ENCODE results near the gene INPP5F.
A peak's percentile ranks its signal among the peaks of the same experiment; 100 is the strongest.

The INPP5F gene

GRCh38 chr10:119780879-119781480 is 55.1 kb downstream of the INPP5F start:
- Histone ChIP-seq H3K4me1 (ENCODE audit: control insufficient read depth in 1 of 2, insufficient read depth in 2 of 2, low read length in 2 of 2) (peaks cover 4 to 5% of the 10 kb centered on the region in 2 experiments), H2AK5ac (ENCODE audit: low read length) (no peak overlapping the region), H3K9me3 (ENCODE audit: insufficient read depth, low read depth, low read length) (no peaks in the 10 kb centered on the region), H3K18ac (ENCODE audit: low read length) (no peak overlapping the region), H2BK12ac (ENCODE audit: low read length) (no peak overlapping the region), H3K27me3 (ENCODE audit: insufficient read depth, low read length) (no peaks in the 10 kb centered on the region), H3K4me2 (ENCODE audit: low read length) (no peak overlapping the region), H3K4ac (ENCODE audit: low read depth, low read length) (no peak overlapping the region), H4K8ac (ENCODE audit: low read depth, low read length) (no peak overlapping the region), H3K27ac (ENCODE audit: low read depth, low read length) (no peak overlapping the region), H3K14ac (ENCODE audit: low read length) (no peak overlapping the region), H2AFZ (ENCODE audit: insufficient read depth, low read length, poor library complexity) (no peak overlapping the region), H3K4me3 (ENCODE audit: low read depth, low read length) (no peak overlapping the region), H4K91ac (ENCODE audit: low read depth, low read length) (no peak overlapping the region), H4K12ac (ENCODE audit: low read depth, low read length) (no peak overlapping the region), H3K23ac (ENCODE audit: low read length) (no peak overlapping the region), H3K79me1 (ENCODE audit: low read length) (peaks cover 6% of the 10 kb centered on the region), H3K79me2 (ENCODE audit: control insufficient read depth, insufficient read depth, low read length, poor library complexity) (no peaks in the 10 kb centered on the region), H2BK120ac (ENCODE audit: insufficient read depth, low read length, poor library complexity) (no peak overlapping the region), H3K9ac (ENCODE audit: low read length) (no peak overlapping the region), H2BK5ac (ENCODE audit: low read depth, low read length, poor library complexity) (no peak overlapping the region), H3K36me3 (ENCODE audit: control insufficient read depth in 1 of 2, insufficient read depth in 2 of 2, low read length in 2 of 2) (no peaks in the 10 kb centered on the region)
- no CpG with 5 or more reads among the region's 5 CpGs for WGBS (ENCODE audit: extremely low coverage, insufficient coverage, insufficient read length)
- DNase-seq: peak; percentile 57 to 89

GRCh38 chr10:119781498-119781897 is 55.6 kb downstream of the INPP5F start:
- Histone ChIP-seq H2AFZ (ENCODE audit: insufficient read depth, low read length, poor library complexity) (no peak overlapping the region), H3K4me2 (ENCODE audit: low read length) (no peak overlapping the region), H2BK120ac (ENCODE audit: insufficient read depth, low read length, poor library complexity) (no peak overlapping the region), H2AK5ac (ENCODE audit: low read length) (no peak overlapping the region), H3K23ac (ENCODE audit: low read length) (no peak overlapping the region), H3K14ac (ENCODE audit: low read length) (no peak overlapping the region), H3K79me2 (ENCODE audit: control insufficient read depth, insufficient read depth, low read length, poor library complexity) (no peaks in the 10 kb centered on the region), H4K12ac (ENCODE audit: low read depth, low read length) (no peak overlapping the region), H3K36me3 (ENCODE audit: control insufficient read depth in 1 of 2, insufficient read depth in 2 of 2, low read length in 2 of 2) (no peaks in the 10 kb centered on the region), H3K9ac (ENCODE audit: low read length) (no peak overlapping the region), H4K91ac (ENCODE audit: low read depth, low read length) (no peak overlapping the region), H3K18ac (ENCODE audit: low read length) (no peak overlapping the region), H3K79me1 (ENCODE audit: low read length) (peaks cover 7% of the 10 kb centered on the region), H3K9me3 (ENCODE audit: insufficient read depth, low read depth, low read length) (no peaks in the 10 kb centered on the region), H3K4me1 (ENCODE audit: control insufficient read depth in 1 of 2, insufficient read depth in 2 of 2, low read length in 2 of 2) (peaks cover 4 to 7% of the 10 kb centered on the region in 2 experiments), H3K4ac (ENCODE audit: low read depth, low read length) (no peak overlapping the region), H4K8ac (ENCODE audit: low read depth, low read length) (no peak overlapping the region), H2BK12ac (ENCODE audit: low read length) (no peak overlapping the region), H3K27me3 (ENCODE audit: insufficient read depth, low read length) (no peaks in the 10 kb centered on the region), H3K27ac (ENCODE audit: low read depth, low read length) (no peak overlapping the region), H2BK5ac (ENCODE audit: low read depth, low read length, poor library complexity) (no peak overlapping the region), H3K4me3 (ENCODE audit: low read depth, low read length) (no peak overlapping the region)
- DNase-seq: no peak
- no CpG with 5 or more reads among the region's 2 CpGs for WGBS (ENCODE audit: extremely low coverage, insufficient coverage, insufficient read length)

DNA sequence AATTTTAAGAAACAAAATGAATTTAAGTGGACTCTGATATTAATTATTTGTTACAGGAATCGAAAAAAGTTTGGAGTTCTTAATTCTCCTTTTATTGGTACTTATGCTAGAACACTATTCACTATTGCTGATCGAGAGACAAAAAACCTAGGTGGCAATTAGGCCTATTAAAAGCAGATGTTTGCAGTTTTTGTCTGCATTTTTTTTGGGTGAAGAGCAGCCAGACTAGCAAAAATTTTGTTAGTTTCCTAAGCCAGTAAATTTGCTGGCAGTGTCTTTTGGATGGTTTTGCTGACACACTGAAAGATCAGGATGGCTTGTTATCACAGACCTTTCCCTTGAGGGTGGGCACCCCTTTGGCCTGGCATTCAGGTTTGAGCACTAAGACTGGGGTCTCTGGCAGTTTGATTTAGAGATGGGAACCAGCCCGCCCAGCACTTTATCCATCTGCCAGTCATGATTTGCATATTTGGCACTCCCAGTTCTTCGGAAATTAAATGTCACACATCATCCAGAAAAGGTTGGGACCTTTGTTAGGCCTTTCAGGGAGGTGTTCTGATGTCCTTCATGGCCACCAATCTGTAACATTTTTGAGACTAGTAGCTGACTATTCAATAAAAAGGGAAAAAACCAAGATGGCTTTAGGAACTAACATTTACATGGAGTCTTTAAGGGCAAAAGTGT is 57.3 kb downstream of the INPP5F start:
- no peak overlapping the region for H4K8ac ChIP-seq (ENCODE audit: low read depth, low read length)
- no peaks in the 10 kb centered on the region for H3K9me3 ChIP-seq (ENCODE audit: insufficient read depth, low read depth, low read length)
- no CpG with 5 or more reads among the region's 4 CpGs for WGBS (ENCODE audit: extremely low coverage, insufficient coverage, insufficient read length)
- DNase-seq: no peak
- no peak overlapping the region for H3K4me3 ChIP-seq (ENCODE audit: low read depth, low read length)
- no peaks in the 10 kb centered on the region for H3K36me3 ChIP-seq (ENCODE audit: control insufficient read depth in 1 of 2, insufficient read depth in 2 of 2, low read length in 2 of 2)
- no peak overlapping the region for H2AK5ac ChIP-seq (ENCODE audit: low read length)
- no peak overlapping the region for H3K9ac ChIP-seq (ENCODE audit: low read length)
- peak overlapping the region; percentile 84 for H2BK12ac ChIP-seq (ENCODE audit: low read length)
- H4K91ac ChIP-seq (ENCODE audit: low read depth, low read length): no peak overlapping the region
- H3K79me1 ChIP-seq (ENCODE audit: low read length): peaks cover 14% of the 10 kb centered on the region
- no peak overlapping the region for H3K23ac ChIP-seq (ENCODE audit: low read length)
- no peak overlapping the region for H2BK5ac ChIP-seq (ENCODE audit: low read depth, low read length, poor library complexity)
- no peak overlapping the region for H3K18ac ChIP-seq (ENCODE audit: low read length)
- H3K4ac ChIP-seq (ENCODE audit: low read depth, low read length): no peak overlapping the region
- H3K14ac ChIP-seq (ENCODE audit: low read length): no peak overlapping the region
- H3K27me3 ChIP-seq (ENCODE audit: insufficient read depth, low read length): no peaks in the 10 kb centered on the region
- H2BK120ac ChIP-seq (ENCODE audit: insufficient read depth, low read length, poor library complexity): no peak overlapping the region
- H3K79me2 ChIP-seq (ENCODE audit: control insufficient read depth, insufficient read depth, low read length, poor library complexity): no peaks in the 10 kb centered on the region
- no peak overlapping the region for H4K12ac ChIP-seq (ENCODE audit: low read depth, low read length)
- no peak overlapping the region for H2AFZ ChIP-seq (ENCODE audit: insufficient read depth, low read length, poor library complexity)
- no peak overlapping the region for H3K27ac ChIP-seq (ENCODE audit: low read depth, low read length)
- H3K4me2 ChIP-seq (ENCODE audit: low read length): no peak overlapping the region
- peaks cover 12 to 14% of the 10 kb centered on the region in 2 experiments for H3K4me1 ChIP-seq (ENCODE audit: control insufficient read depth in 1 of 2, insufficient read depth in 2 of 2, low read length in 2 of 2)

DNA sequence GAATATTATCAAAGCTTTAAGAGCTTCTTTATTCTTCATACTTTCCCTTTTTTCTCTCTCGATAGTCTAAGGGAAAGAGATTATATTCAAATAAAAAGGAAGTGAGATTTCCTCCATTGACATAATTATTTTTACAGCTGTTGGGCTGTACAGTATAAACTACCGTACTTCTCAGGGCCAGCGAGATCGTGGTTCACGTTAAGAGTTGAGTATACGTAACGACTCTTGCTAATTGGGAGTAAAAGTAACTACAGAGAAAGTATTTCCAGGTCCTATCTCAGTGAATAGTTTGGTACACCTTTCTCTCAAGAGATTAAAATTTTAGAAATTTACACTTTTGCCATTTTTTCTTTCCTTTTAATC is 57.8 kb downstream of the INPP5F start:
- Histone ChIP-seq H4K91ac (ENCODE audit: low read depth, low read length) (no peak overlapping the region), H3K4me3 (ENCODE audit: low read depth, low read length) (no peak overlapping the region), H2AK5ac (ENCODE audit: low read length) (no peak overlapping the region), H2AFZ (ENCODE audit: insufficient read depth, low read length, poor library complexity) (no peak overlapping the region), H3K79me1 (ENCODE audit: low read length) (peaks cover 15% of the 10 kb centered on the region), H2BK120ac (ENCODE audit: insufficient read depth, low read length, poor library complexity) (no peak overlapping the region), H3K27me3 (ENCODE audit: insufficient read depth, low read length) (no peaks in the 10 kb centered on the region), H2BK5ac (ENCODE audit: low read depth, low read length, poor library complexity) (no peak overlapping the region), H3K4ac (ENCODE audit: low read depth, low read length) (no peak overlapping the region), H3K18ac (ENCODE audit: low read length) (no peak overlapping the region), H3K9ac (ENCODE audit: low read length) (no peak overlapping the region), H3K27ac (ENCODE audit: low read depth, low read length) (no peak overlapping the region), H3K4me2 (ENCODE audit: low read length) (no peak overlapping the region), H3K9me3 (ENCODE audit: insufficient read depth, low read depth, low read length) (no peaks in the 10 kb centered on the region), H3K23ac (ENCODE audit: low read length) (no peak overlapping the region), H4K8ac (ENCODE audit: low read depth, low read length) (no peak overlapping the region), H2BK12ac (ENCODE audit: low read length) (no peak overlapping the region), H3K79me2 (ENCODE audit: control insufficient read depth, insufficient read depth, low read length, poor library complexity) (no peaks in the 10 kb centered on the region), H3K36me3 (ENCODE audit: control insufficient read depth in 1 of 2, insufficient read depth in 2 of 2, low read length in 2 of 2) (no peaks in the 10 kb centered on the region), H4K12ac (ENCODE audit: low read depth, low read length) (no peak overlapping the region), H3K14ac (ENCODE audit: low read length) (no peak overlapping the region), H3K4me1 (ENCODE audit: control insufficient read depth in 1 of 2, insufficient read depth in 2 of 2, low read length in 2 of 2) (peaks cover 12 to 14% of the 10 kb centered on the region in 2 experiments)
- no peak for DNase-seq
- WGBS (ENCODE audit: extremely low coverage, insufficient coverage, insufficient read length): no CpG with 5 or more reads among the region's 7 CpGs
